ENCODE results near the gene MAP4.

GRCh38 chr3:47804577-47804976 lies 211.6 kb downstream of the MAP4 start:
- no peak for TF ChIP-seq POLR2A (IDR thresholded peaks at IDR 0.05; ENCODE audit: low read length)
- TF ChIP-seq GATA1 (IDR thresholded peaks at IDR 0.05; ENCODE audit: low read depth, low read length), result no peak

Measured in erythroblast (primary cell).